ENCODE measurements around the gene GRID1. TPM values are rescaled to one million over a fixed set of nuclear protein-coding genes. Genes with fewer than 3 reads are reported as not detected.

GRID1 gene
- total RNA-seq, 1 donor from 2014 or later = 7.1 TPM

DNA sequence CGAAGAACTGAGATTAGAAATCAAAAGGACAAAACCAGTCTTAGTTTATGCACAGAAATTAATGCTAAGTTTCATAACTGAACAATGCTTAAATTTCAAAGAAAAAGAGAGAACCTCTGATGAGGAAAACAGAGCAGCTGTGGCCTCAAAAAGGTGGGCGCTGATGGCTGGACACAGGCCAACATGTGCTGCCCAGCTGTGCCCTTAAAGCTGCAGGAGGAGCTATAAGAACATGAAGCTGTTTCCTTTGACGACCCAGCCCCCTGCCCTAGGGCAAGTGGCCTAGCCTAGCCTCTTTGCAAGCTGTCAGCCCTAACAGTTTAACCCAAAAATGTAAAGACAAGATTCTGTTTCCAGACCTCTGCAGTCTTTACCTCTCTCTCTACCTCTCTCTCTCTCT lies 107.7 kb downstream of the GRID1 start:
- H3K27ac ChIP-seq = no peak overlapping the region
- H3K36me3 ChIP-seq = no peaks in the 10 kb centered on the region
- peaks cover 20% of the 10 kb centered on the region for H3K4me1 ChIP-seq
- H3K9me3 ChIP-seq = no peaks in the 10 kb centered on the region
- no peak overlapping the region for H3K4me3 ChIP-seq
- TF ChIP-seq, protein P1, sequence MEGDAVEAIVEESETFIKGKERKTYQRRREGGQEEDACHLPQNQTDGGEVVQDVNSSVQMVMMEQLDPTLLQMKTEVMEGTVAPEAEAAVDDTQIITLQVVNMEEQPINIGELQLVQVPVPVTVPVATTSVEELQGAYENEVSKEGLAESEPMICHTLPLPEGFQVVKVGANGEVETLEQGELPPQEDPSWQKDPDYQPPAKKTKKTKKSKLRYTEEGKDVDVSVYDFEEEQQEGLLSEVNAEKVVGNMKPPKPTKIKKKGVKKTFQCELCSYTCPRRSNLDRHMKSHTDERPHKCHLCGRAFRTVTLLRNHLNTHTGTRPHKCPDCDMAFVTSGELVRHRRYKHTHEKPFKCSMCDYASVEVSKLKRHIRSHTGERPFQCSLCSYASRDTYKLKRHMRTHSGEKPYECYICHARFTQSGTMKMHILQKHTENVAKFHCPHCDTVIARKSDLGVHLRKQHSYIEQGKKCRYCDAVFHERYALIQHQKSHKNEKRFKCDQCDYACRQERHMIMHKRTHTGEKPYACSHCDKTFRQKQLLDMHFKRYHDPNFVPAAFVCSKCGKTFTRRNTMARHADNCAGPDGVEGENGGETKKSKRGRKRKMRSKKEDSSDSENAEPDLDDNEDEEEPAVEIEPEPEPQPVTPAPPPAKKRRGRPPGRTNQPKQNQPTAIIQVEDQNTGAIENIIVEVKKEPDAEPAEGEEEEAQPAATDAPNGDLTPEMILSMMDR (IDR thresholded peaks at IDR 0.05) = no peak
- TF ChIP-seq POLR2AphosphoS5 (IDR thresholded peaks at IDR 0.05; ENCODE audit: insufficient read depth in 1 of 2, low read depth in 1 of 2) (no peak), POLR2A (IDR thresholded peaks at IDR 0.05) (no peak)
- DNase-seq (ENCODE audit: extremely low spot score in 2 of 2) = peak in 1 of 2 donors; percentile 25
- intact Hi-C loops (cut with DNase I) = no loop called here
- no peaks in the 10 kb centered on the region for H3K27me3 ChIP-seq

DNA sequence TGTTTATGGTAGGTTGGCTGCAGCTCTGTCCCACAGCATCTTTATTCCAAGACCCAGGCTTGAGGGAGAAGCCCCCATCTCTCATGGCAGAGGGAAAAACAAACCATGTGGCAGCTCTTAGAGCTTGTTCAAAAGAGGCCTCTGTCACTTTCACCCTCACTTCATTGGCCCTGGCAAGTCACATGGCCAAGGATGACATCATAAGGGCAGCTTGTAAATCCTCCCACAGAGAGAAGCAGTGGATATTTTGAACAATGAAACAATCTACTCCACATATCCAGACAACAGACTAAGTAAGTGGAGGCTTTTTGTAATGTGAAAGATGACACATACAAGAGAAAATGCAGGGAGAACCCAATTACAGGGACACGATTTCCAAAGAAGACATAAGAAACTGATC lies 108.1 kb downstream of the GRID1 start:
- no peaks in the 10 kb centered on the region for H3K36me3 ChIP-seq
- peaks cover 15% of the 10 kb centered on the region for H3K4me1 ChIP-seq
- H3K27me3 ChIP-seq = no peaks in the 10 kb centered on the region
- intact Hi-C loops (cut with DNase I) = no loop called here
- H3K27ac ChIP-seq = no peak overlapping the region
- H3K9me3 ChIP-seq = no peaks in the 10 kb centered on the region
- H3K4me3 ChIP-seq = no peak overlapping the region
- no peak for TF ChIP-seq POLR2A (IDR thresholded peaks at IDR 0.05)
- TF ChIP-seq, protein P1 (IDR thresholded peaks at IDR 0.05) = no peak
- TF ChIP-seq POLR2AphosphoS5 (IDR thresholded peaks at IDR 0.05; ENCODE audit: insufficient read depth in 1 of 2, low read depth in 1 of 2) = no peak
- DNase-seq (ENCODE audit: extremely low spot score in 2 of 2) = peak; percentile 14 to 40

- DNase-seq (ENCODE audit: extremely low spot score in 2 of 2) = peak in 1 of 2 donors; percentile 29
- intact Hi-C loops (cut with DNase I) = no loop called here
These were observed 108.9 kb downstream of the GRID1 start for GRCh38 chr10:86257683-86258082.

DNA sequence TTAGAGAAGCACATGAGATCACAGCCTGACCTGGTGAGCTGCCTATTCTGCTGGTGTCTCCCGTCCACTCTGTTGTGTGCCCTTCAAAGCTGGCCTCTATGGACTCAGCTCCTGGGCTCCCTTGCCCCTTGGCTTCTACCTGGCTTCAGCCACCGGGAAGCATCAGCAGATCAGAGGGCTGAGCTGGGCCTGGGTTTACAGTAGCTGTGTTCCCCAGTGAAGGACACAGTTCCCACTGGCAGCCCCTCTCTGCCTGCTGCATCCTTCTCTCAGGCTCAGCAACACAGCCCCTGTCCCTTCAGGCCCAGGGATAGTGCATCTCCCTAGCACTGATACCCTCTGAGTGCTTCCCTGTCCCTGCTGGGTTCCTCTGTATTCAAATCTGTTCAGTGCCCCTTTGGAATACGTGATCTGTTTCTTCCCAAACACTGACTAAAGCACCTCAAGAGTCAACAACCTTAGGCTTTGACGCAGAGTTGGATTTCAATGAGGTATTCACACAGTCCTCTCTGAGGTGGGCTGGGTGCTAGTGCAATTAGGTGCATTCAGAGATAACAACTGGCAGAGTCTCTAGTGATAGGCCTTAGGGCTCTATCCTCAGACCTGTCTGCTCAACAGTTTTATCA lies 109.8 kb downstream of the GRID1 start:
- intact Hi-C loops (cut with DNase I) = no loop called here
- DNase-seq (ENCODE audit: extremely low spot score in 2 of 2) = peak; percentile 52 to 56

More at GRCh38 chr10:86257683-86258082, 108.9 kb downstream of the GRID1 start:
- Histone ChIP-seq H3K36me3 (no peaks in the 10 kb centered on the region), H3K4me1 (peaks cover 7% of the 10 kb centered on the region), H3K27ac (no peak overlapping the region), H3K9me3 (no peaks in the 10 kb centered on the region), H3K27me3 (no peaks in the 10 kb centered on the region), H3K4me3 (no peak overlapping the region)
- TF ChIP-seq, protein P1 (IDR thresholded peaks at IDR 0.05) = no peak
- TF ChIP-seq POLR2AphosphoS5 (IDR thresholded peaks at IDR 0.05; ENCODE audit: insufficient read depth in 1 of 2, low read depth in 1 of 2) (no peak), POLR2A (IDR thresholded peaks at IDR 0.05) (no peak)

More for the DNA sequence above, 109.8 kb downstream of the GRID1 start:
- Histone ChIP-seq H3K4me3 (no peak overlapping the region), H3K36me3 (no peaks in the 10 kb centered on the region), H3K9me3 (no peaks in the 10 kb centered on the region), H3K27me3 (no peaks in the 10 kb centered on the region), H3K4me1 (no peaks in the 10 kb centered on the region), H3K27ac (no peak overlapping the region)
- TF ChIP-seq POLR2A (IDR thresholded peaks at IDR 0.05) (no peak), POLR2AphosphoS5 (IDR thresholded peaks at IDR 0.05; ENCODE audit: insufficient read depth in 1 of 2, low read depth in 1 of 2) (no peak)
- TF ChIP-seq, protein P1 (IDR thresholded peaks at IDR 0.05) = no peak
